Thyroid gland (tissue), 4 donors: ENCODE data around the gene ZNF516.

Experiments
- POLR2A ChIP-seq, 2 donors: fragments of 450-650 bp; IDR thresholded peaks; one replicate each; pipeline ENCODE4 v1.6.1; 2017; ENCODE audit warnings: antibody characterized with exemption in 2 of 2, mild to moderate bottlenecking in 2 of 2, moderate library complexity in 1 of 2
- TF ChIP-seq, protein P1 (sequence below), 6 experiments: fragments of 200-600 bp in 3 of 6; fragments of 450-650 bp in 3 of 6; sonication (generic) in 3 of 6; IDR thresholded peaks; one replicate each; pipeline ENCODE4 v1.5.1; 2016 to 2019; ENCODE audit warnings: antibody characterized with exemption in 6 of 6, mild to moderate bottlenecking in 2 of 6, inconsistent platforms in 1 of 6, moderate library complexity in 1 of 6

DNA sequence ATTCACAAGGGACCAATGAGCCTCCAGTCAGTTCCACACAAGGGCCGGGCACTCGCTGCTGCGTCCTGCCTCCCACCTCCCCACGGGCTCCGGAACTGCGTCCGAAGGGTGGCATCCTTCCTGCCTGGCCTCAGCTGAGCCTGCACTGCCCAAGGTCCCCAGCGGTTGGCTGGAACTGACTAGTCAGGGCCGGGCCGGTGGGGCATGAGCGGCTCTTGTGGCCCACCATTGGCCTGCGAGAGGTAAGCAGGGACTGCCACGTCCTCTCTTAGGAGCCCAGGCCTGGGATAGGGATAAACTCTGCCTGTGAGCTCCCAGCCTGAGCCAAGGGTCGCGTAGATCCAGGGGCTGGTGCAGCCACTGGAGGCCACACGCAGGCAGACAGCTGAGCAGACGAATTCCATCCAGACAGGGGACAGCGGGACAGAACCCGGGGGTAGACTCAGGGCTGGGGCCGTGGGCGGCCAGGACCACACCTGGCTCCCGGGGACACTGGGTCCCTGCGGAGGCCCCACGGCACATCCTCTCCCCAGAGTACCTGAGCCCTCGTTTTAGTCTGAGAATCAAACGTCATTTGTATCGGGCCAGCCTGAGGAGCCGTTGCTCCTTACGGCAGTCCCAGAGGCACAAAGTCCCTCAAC lies 148.4 kb downstream of the ZNF516 start:
- TF ChIP-seq, protein P1, sequence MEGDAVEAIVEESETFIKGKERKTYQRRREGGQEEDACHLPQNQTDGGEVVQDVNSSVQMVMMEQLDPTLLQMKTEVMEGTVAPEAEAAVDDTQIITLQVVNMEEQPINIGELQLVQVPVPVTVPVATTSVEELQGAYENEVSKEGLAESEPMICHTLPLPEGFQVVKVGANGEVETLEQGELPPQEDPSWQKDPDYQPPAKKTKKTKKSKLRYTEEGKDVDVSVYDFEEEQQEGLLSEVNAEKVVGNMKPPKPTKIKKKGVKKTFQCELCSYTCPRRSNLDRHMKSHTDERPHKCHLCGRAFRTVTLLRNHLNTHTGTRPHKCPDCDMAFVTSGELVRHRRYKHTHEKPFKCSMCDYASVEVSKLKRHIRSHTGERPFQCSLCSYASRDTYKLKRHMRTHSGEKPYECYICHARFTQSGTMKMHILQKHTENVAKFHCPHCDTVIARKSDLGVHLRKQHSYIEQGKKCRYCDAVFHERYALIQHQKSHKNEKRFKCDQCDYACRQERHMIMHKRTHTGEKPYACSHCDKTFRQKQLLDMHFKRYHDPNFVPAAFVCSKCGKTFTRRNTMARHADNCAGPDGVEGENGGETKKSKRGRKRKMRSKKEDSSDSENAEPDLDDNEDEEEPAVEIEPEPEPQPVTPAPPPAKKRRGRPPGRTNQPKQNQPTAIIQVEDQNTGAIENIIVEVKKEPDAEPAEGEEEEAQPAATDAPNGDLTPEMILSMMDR (IDR thresholded peaks at IDR 0.05), result no peak
- TF ChIP-seq POLR2A (IDR thresholded peaks at IDR 0.05), result no peak
